ENCODE results near the gene JAG1.

DNA sequence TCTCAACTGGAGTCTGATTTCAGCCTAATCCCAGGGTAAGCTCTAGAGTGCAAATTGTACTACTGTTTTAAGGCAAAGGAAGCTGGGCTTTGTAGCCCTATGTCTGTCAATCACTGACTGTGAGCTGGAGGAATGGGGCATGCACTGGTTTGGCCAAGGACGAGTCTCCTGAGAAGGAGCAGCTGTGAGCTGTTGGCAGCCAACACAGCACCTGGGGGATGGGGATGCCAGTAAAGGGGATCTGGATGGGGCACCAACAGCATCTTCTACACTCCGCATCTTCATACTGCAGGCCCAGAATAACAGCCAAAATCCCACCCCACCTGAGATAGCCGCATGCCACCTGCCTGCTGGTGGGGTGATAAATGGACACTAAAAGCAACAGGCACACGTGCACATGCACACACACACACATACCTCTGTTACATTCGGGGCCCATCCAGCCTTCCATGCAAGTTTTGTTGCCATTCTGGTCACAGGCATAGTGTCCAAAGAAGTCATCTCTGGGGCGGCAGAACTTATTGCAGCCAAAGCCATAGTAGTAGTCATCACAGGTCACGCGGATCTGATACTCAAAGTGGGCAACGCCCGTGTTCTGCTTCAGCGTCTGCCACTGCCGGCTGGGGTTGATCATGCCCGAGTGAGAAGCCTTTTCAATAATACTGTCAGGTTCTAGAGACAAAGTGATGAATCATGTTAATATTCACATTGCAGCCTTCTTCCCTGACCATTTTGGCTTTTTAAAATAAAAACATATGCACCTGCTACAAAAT, 15.6 kb downstream of the JAG1 start:
- TF ChIP-seq EZH2 (IDR thresholded peaks at IDR 0.05; ENCODE audit: borderline replicate concordance, low read depth, low read length, severe bottlenecking) = no peak
- TF ChIP-seq, protein P1, sequence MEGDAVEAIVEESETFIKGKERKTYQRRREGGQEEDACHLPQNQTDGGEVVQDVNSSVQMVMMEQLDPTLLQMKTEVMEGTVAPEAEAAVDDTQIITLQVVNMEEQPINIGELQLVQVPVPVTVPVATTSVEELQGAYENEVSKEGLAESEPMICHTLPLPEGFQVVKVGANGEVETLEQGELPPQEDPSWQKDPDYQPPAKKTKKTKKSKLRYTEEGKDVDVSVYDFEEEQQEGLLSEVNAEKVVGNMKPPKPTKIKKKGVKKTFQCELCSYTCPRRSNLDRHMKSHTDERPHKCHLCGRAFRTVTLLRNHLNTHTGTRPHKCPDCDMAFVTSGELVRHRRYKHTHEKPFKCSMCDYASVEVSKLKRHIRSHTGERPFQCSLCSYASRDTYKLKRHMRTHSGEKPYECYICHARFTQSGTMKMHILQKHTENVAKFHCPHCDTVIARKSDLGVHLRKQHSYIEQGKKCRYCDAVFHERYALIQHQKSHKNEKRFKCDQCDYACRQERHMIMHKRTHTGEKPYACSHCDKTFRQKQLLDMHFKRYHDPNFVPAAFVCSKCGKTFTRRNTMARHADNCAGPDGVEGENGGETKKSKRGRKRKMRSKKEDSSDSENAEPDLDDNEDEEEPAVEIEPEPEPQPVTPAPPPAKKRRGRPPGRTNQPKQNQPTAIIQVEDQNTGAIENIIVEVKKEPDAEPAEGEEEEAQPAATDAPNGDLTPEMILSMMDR (IDR thresholded peaks at IDR 0.05; ENCODE audit: borderline replicate concordance, extremely low read depth, low read length, poor library complexity, severe bottlenecking) = no peak
